ENCODE data around the gene FABP3. TPM values are rescaled to one million over a fixed set of nuclear protein-coding genes. Genes with fewer than 3 reads are reported as not detected.

Gene FABP3
- polyA plus RNA-seq, 6 donors from 2014 or later, result 0.55 TPM; not detected in 5

DNA sequence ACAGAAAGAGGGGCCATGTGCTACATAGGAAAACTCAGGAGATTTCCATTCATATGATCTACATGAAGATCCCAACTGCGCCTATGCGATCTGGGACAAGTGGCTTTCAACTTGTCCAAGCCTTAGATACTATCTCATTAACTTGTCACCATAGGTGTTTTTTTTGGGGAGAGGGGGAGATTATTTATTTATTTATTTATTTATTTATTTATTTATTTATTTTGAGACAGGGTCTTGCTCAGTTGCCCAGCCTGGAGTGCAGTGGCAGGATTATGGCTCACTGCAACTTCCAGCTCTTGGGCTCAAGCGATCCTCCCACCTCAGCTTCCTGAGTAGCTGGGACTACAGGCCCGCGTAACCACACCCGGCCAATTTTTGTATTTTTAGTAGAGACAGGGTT lies 11.3 kb downstream of the FABP3 start:
- Mint-ChIP-seq H3K4me1 (peaks cover 0 to 2% (median 0%) of the 10 kb centered on the region in 3 donors), H3K9me3 (no peaks in the 10 kb centered on the region), H3K27ac (no peak overlapping the region), H3K4me3 (no peak overlapping the region), H3K27me3 (no peaks in the 10 kb centered on the region), H3K36me3 (peaks cover 32 to 34% of the 10 kb centered on the region in 2 donors)
- no peak for DNase-seq
- no peak for ATAC-seq (ENCODE audit: low read depth in 2 of 2)

GRCh38 chr1:31356427-31356826 lies 16.4 kb downstream of the FABP3 start:
- Mint-ChIP-seq H3K27ac (no peak overlapping the region), H3K9me3 (no peaks in the 10 kb centered on the region), H3K36me3 (peaks cover 39 to 47% of the 10 kb centered on the region in 2 donors), H3K4me3 (no peak overlapping the region), H3K4me1 (peaks cover 0 to under 1% (median 0%) of the 10 kb centered on the region in 3 donors), H3K27me3 (no peaks in the 10 kb centered on the region)
- ATAC-seq (ENCODE audit: low read depth in 2 of 2) (no peak), DNase-seq (no peak)

GRCh38 chr1:31354283-31354682 lies 18.6 kb downstream of the FABP3 start:
- Mint-ChIP-seq H3K36me3 (peaks cover 48 to 52% of the 10 kb centered on the region in 2 donors), H3K27me3 (no peaks in the 10 kb centered on the region), H3K9me3 (no peaks in the 10 kb centered on the region), H3K4me1 (no peaks in the 10 kb centered on the region), H3K4me3 (no peak overlapping the region), H3K27ac (no peak overlapping the region)
- DNase-seq, result no peak
- no peak for ATAC-seq (ENCODE audit: low read depth in 2 of 2)

DNA sequence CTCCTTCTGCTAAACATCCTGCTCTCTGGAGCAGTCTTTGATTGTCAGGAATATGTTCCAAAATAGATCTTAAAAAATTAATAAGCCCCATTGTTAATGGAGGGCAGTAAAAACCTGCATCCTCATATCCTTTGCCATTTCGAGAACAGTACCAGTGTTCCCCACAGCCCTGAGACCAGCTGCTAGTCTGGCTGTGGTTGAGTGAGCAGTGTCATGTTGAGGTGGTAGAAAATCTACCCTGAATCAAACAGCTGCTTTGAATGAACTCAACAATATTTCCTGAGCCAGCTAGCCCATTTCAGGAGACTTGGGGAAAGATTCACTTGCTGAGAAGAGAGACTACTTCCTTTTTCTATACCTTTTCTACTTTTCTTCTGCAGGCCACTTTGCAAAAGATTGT lies 24.4 kb downstream of the FABP3 start:
- Mint-ChIP-seq H3K36me3 (peaks cover 41 to 50% of the 10 kb centered on the region in 2 donors), H3K9me3 (no peaks in the 10 kb centered on the region), H3K4me1 (peaks cover 6 to 13% (median 6%) of the 10 kb centered on the region in 3 donors), H3K4me3 (no peak overlapping the region), H3K27me3 (no peaks in the 10 kb centered on the region), H3K27ac (peak overlapping the region in 4 of 6 donors; percentile 9 to 62 (median 18))
- peak; percentile 14 for DNase-seq
- ATAC-seq (ENCODE audit: low read depth in 2 of 2), result peak; percentile 90 to 94

GRCh38 chr1:31346785-31347184 lies 26.1 kb downstream of the FABP3 start:
- H3K36me3 Mint-ChIP-seq, result peaks cover 37 to 47% of the 10 kb centered on the region in 2 donors
- no peak overlapping the region for H3K27ac Mint-ChIP-seq
- H3K27me3 Mint-ChIP-seq, result no peaks in the 10 kb centered on the region

DNA sequence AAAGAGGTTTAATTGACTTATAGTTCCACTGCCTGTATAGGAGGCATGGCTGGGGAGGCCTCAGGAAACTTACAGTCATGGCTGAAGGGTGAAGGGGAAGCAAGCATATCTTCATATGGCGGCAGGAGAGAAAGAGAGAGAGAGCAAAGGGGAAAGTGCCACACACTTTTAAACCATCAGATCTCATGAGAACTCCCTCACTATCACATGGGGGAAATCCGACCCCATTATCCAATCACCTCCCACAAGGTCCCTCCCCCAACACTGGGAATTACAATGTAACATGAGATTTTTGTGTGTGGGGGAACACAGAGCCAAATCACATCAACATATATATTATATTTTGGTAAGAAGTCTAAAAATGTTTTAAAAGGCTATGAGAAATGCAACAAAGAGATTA lies 27.2 kb downstream of the FABP3 start:
- peaks cover 33 to 35% of the 10 kb centered on the region in 2 donors for H3K36me3 Mint-ChIP-seq
- H3K9me3 Mint-ChIP-seq, result no peaks in the 10 kb centered on the region
- H3K27ac Mint-ChIP-seq, result peak overlapping the region in 1 of 6 donors; percentile 23
- H3K27me3 Mint-ChIP-seq, result no peaks in the 10 kb centered on the region
- H3K4me3 Mint-ChIP-seq, result no peak overlapping the region
- peaks cover 6 to 17% (median 6%) of the 10 kb centered on the region in 3 donors for H3K4me1 Mint-ChIP-seq
- DNase-seq, result no peak
- ATAC-seq (ENCODE audit: low read depth in 2 of 2), result no peak

More at GRCh38 chr1:31346785-31347184, 26.1 kb downstream of the FABP3 start:
- ATAC-seq (ENCODE audit: low read depth in 2 of 2), result no peak
- H3K9me3 Mint-ChIP-seq, result no peaks in the 10 kb centered on the region
- H3K4me3 Mint-ChIP-seq, result no peak overlapping the region
- DNase-seq, result no peak
- H3K4me1 Mint-ChIP-seq, result peaks cover 6 to 17% (median 6%) of the 10 kb centered on the region in 3 donors

DNA sequence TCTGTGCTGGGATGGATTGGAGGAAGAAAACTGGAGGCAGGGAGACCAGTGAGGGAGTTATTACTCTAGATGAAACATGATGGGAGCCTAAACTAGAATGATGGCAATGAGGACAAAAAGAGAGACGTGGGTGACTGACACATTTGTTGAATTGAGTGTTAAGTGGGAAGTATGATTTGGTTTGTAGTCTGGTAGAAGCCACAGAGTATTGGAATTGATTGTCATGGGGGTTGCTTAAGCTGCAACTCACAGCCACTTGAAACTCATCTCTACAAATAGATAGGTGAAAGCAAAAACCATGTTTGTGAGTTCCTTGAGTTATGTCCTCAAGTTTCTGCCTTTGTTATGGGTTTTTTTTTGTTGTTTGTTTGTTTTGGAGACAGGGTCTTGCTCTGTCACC lies 28.4 kb downstream of the FABP3 start:
- Mint-ChIP-seq H3K9me3 (no peaks in the 10 kb centered on the region), H3K36me3 (peaks cover 29 to 34% of the 10 kb centered on the region in 2 donors), H3K27ac (peak overlapping the region in 1 of 6 donors; percentile 83), H3K4me1 (peaks cover 6 to 17% (median 6%) of the 10 kb centered on the region in 3 donors), H3K27me3 (no peaks in the 10 kb centered on the region), H3K4me3 (peak overlapping the region in 1 of 8 donors; percentile 18)
- ATAC-seq (ENCODE audit: low read depth in 2 of 2), result no peak
- DNase-seq, result no peak

DNA sequence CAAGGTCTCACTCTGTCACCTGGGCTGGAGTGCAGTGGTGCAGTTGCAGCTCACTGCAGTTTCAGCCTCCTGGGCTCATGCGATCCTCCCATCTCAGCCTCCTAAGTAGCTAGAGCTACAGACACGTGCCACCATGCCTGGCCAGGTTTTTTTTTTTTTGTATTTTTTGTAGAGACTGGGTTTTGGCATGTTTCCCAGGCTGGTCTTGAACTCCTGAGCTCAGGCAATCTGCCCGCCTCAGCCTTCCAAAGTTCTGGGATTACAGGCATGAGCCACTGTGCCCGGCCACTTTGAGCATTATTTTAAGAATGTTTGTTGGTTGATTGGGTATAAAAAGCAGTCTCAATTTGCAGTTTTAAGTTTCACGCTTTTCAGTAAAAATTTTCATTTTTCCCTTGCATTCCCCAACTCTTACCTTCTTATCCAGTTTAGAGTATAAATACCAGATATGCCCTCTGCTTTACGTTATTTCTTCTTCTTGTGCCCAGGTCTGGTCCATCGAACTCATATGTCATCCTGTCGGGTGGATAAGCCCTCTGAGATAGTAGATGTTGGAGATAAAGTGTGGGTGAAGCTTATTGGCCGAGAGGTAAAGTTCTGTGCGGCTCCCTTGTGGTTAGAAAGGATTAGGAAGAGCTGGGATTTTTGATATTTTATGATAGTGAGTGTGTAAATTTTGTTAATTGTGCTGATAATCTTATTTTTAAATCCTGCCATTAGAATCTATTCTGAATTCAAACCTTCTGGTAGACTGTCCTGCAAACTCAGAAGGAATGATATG lies 36.0 kb downstream of the FABP3 start:
- Mint-ChIP-seq H3K9me3 (no peaks in the 10 kb centered on the region), H3K27me3 (no peaks in the 10 kb centered on the region), H3K4me3 (no peak overlapping the region), H3K27ac (peak overlapping the region in 1 of 6 donors; percentile 30), H3K4me1 (peaks cover 7 to 9% (median 8%) of the 10 kb centered on the region in 3 donors), H3K36me3 (peaks cover 0 to 14% of the 10 kb centered on the region in 2 donors)
- ATAC-seq (ENCODE audit: low read depth in 2 of 2) (no peak), DNase-seq (no peak)

DNA sequence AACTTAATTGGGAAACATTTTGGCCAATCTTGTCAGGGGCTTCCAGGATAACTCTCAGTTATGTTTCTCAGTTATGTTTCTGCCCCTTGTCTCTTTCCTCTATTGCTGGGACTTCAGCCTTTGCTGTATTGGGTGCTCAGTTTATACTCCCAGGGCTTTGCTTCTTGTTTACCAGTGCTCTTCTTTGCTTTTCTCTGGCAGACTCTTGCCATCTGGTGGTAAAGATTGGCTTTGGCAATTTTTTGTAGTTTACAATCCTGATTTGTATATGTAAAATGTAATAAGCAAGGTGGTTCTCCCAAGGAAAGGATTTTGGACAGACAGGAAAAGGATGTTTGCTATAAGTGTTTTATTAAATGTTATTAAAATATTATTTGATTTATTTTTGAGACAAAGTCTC lies 37.9 kb downstream of the FABP3 start:
- no peaks in the 10 kb centered on the region for H3K27me3 Mint-ChIP-seq
- H3K4me1 Mint-ChIP-seq, result peaks cover 7 to 9% (median 9%) of the 10 kb centered on the region in 3 donors
- H3K4me3 Mint-ChIP-seq, result no peak overlapping the region
- ATAC-seq (ENCODE audit: low read depth in 2 of 2) (no peak), DNase-seq (peak; percentile 6)
- H3K9me3 Mint-ChIP-seq, result no peaks in the 10 kb centered on the region
- peaks cover 0 to 17% of the 10 kb centered on the region in 2 donors for H3K36me3 Mint-ChIP-seq
- no peak overlapping the region for H3K27ac Mint-ChIP-seq

GRCh38 chr1:31327381-31327780 lies 45.5 kb downstream of the FABP3 start:
- DNase-seq (no peak), ATAC-seq (ENCODE audit: low read depth in 2 of 2) (no peak)
- H3K27ac Mint-ChIP-seq, result peak overlapping the region in 1 of 6 donors; percentile 10
- peaks cover 0 to 6% of the 10 kb centered on the region in 2 donors for H3K36me3 Mint-ChIP-seq
- no peak overlapping the region for H3K4me3 Mint-ChIP-seq
- no peaks in the 10 kb centered on the region for H3K27me3 Mint-ChIP-seq
- peaks cover 0 to 3% (median 1%) of the 10 kb centered on the region in 3 donors for H3K4me1 Mint-ChIP-seq
- H3K9me3 Mint-ChIP-seq, result no peaks in the 10 kb centered on the region

GRCh38 chr1:31326461-31326860 lies 46.4 kb downstream of the FABP3 start:
- Mint-ChIP-seq H3K4me3 (no peak overlapping the region), H3K9me3 (no peaks in the 10 kb centered on the region), H3K36me3 (peaks cover 3 to 8% of the 10 kb centered on the region in 2 donors), H3K27me3 (no peaks in the 10 kb centered on the region), H3K4me1 (peaks cover 0 to 3% (median 0%) of the 10 kb centered on the region in 3 donors), H3K27ac (peak overlapping the region in 1 of 6 donors; percentile 34)
- ATAC-seq (ENCODE audit: low read depth in 2 of 2) (no peak), DNase-seq (no peak)

DNA sequence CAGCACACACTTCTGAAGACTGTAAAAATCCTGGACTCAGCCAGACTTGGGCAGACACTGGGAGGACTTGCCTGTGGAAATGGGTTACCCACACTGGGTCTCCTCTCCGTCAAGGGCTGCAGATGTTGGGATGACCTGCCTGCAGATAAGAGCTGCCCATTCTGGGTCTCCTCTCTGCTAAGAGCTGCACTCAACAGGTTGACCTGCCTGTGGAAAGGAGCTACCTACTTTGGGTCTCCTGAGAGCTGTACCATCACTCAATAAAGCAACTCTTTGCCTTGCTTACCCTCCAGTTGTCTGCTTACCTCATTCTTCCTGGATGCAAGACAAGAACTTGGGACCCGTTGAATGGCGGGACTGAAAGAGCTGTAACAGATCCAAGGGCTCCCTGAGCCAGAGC lies 47.9 kb downstream of the FABP3 start:
- Mint-ChIP-seq H3K9me3 (peaks cover 0 to 2% (median 0%) of the 10 kb centered on the region in 7 donors), H3K27ac (no peak overlapping the region), H3K36me3 (peaks cover 13 to 18% of the 10 kb centered on the region in 2 donors), H3K4me1 (peaks cover 0 to 3% (median 0%) of the 10 kb centered on the region in 3 donors), H3K4me3 (no peak overlapping the region), H3K27me3 (no peaks in the 10 kb centered on the region)
- ATAC-seq (ENCODE audit: low read depth in 2 of 2), result no peak
- no peak for DNase-seq

GRCh38 chr1:31324093-31324492 lies 48.8 kb downstream of the FABP3 start:
- Mint-ChIP-seq H3K9me3 (peaks cover 0 to 2% (median 0%) of the 10 kb centered on the region in 7 donors), H3K36me3 (peaks cover 13 to 24% of the 10 kb centered on the region in 2 donors), H3K4me3 (no peak overlapping the region), H3K27me3 (no peaks in the 10 kb centered on the region), H3K4me1 (peaks cover 0 to 3% (median 0%) of the 10 kb centered on the region in 3 donors), H3K27ac (no peak overlapping the region)
- no peak for ATAC-seq (ENCODE audit: low read depth in 2 of 2)
- no peak for DNase-seq

GRCh38 chr1:31318146-31318545 lies 54.7 kb downstream of the FABP3 start:
- Mint-ChIP-seq H3K9me3 (peaks cover 0 to 2% (median 0%) of the 10 kb centered on the region in 7 donors), H3K36me3 (peaks cover 21 to 43% of the 10 kb centered on the region in 2 donors), H3K4me3 (no peak overlapping the region), H3K4me1 (no peaks in the 10 kb centered on the region), H3K27me3 (no peaks in the 10 kb centered on the region), H3K27ac (no peak overlapping the region)
- ATAC-seq (ENCODE audit: low read depth in 2 of 2) (no peak), DNase-seq (no peak)
